Measurements from ENCODE around the gene RAD23B. TPM values are rescaled to one million over a fixed set of nuclear protein-coding genes. Genes with fewer than 3 reads are reported as not detected.

RAD23B gene
- total RNA-seq, 1 experiment from 2014 or later = 114 TPM

DNA sequence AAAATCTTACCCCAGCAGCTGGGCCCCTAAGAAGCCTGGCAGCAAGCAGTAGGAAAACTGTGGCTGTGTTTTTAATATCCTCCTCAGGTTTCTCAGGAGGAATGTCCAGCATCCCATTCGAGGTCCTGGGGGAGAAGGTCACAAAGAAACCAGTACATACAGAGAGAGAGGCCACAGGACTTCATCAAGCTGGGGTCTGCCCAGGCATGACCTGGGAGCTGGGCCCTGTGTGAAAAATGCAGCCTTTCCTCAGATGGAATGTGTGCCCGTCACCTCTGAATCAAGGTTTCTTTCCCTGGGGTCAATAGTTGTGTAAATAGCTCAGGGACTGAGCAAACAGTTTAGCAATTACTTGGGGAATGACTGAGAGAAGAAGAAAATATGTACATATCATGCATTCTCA lies 33.9 kb upstream of the RAD23B start:
- POLR2A ChIA-PET = interaction anchor here (0.6 kb wide), 1 partner anchor 11 kb away, joined by 3 read pairs; no protein-coding TSS in a partner anchor
- no TSS peak for BruUV-seq (replicated peaks)
- CTCF ChIA-PET = no interaction called here
- H3K9me3 ChIP-seq (ENCODE audit: control insufficient read depth, insufficient read depth, low read depth, low read length) = no peaks in the 10 kb centered on the region
- intact Hi-C loops (cut with micrococcal nuclease; ENCODE audit: unreplicated experiment) = no loop called here
- DNase-seq (ENCODE audit: low read depth, low spot score) (no peak), ATAC-seq (peak; percentile 87)
- H3K4me3 ChIP-seq (ENCODE audit: low read depth in 2 of 2, low read length in 2 of 2) = peak overlapping the region in 1 of 2 experiments; percentile 23; a peak in 2 of 4 replicates
- H3K27me3 ChIP-seq (ENCODE audit: control insufficient read depth, insufficient read depth, low read length) = no peaks in the 10 kb centered on the region
- H3K27ac ChIP-seq (ENCODE audit: low read length) = peak overlapping the region; percentile 77
- peaks cover 12% of the 10 kb centered on the region for H3K4me1 ChIP-seq (ENCODE audit: control insufficient read depth, insufficient read depth, low read length)
- in situ Hi-C loops (cut with HindIII; ENCODE audit: low pct_unique_long_range_greater_than_20kb, low sequenced_read_pairs) = no loop called here
- no peaks in the 10 kb centered on the region for H3K36me3 ChIP-seq (ENCODE audit: control insufficient read depth, insufficient read depth, low read length)
- no peak for TF ChIP-seq SIN3A (IDR thresholded peaks at IDR 0.05; ENCODE audit: borderline replicate concordance, insufficient read depth, low read depth, low read length)
- no peak for TF ChIP-seq POLR2AphosphoS5 (IDR thresholded peaks at IDR 0.05; ENCODE audit: low read depth, low read length)

DNA sequence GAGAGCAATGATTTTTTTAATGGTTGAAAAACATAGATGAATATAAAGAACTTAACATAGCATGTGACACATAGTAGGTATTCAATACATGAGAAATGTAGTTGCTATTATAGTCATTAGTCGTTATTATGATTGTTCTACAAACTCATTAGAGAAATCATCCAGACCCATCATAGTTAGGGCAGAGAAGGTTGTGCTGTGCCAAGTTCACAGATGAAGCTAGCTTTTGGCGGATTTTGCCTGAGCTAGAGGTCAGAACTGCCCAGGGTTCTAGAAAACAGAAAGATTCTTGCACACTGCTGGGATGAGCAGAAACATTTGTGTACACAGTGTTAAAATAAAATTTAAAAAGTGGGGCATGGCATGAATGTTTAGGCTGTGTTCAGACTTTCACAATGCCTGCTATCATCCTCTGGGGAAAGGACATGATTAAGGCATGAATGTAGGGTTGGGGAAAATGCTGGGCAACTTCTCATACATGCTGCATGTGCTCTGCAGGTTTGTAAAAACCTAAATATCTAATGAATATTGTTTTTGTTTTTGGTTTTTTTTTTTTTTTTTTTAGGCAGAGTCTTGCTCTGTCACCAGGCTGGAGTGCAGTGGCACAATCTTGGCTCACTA lies 33.3 kb upstream of the RAD23B start:
- no TSS peak for BruUV-seq (replicated peaks)
- POLR2A ChIA-PET = interaction anchor here (0.6 kb wide), 1 partner anchor 11 kb away, joined by 3 read pairs; no protein-coding TSS in a partner anchor
- TF ChIP-seq REST (IDR thresholded peaks at IDR 0.05; ENCODE audit: insufficient read depth in 1 of 2, low read depth in 2 of 2, low read length in 1 of 2) = no peak
- no peak for TF ChIP-seq CTCF (IDR thresholded peaks at IDR 0.05)
- no peak for TF ChIP-seq TCF7L2 (IDR thresholded peaks at IDR 0.05; ENCODE audit: low read depth, low read length)
- no peak for TF ChIP-seq POLR2AphosphoS5 (IDR thresholded peaks at IDR 0.05; ENCODE audit: low read depth, low read length)
- no peak for TF ChIP-seq SIN3A (IDR thresholded peaks at IDR 0.05; ENCODE audit: borderline replicate concordance, insufficient read depth, low read depth, low read length)
- in situ Hi-C loops (cut with HindIII; ENCODE audit: low pct_unique_long_range_greater_than_20kb, low sequenced_read_pairs) (no loop called here), intact Hi-C loops (cut with micrococcal nuclease; ENCODE audit: unreplicated experiment) (no loop called here)
- Histone ChIP-seq H3K4me1 (ENCODE audit: control insufficient read depth, insufficient read depth, low read length) (peaks cover 12% of the 10 kb centered on the region), H3K27me3 (ENCODE audit: control insufficient read depth, insufficient read depth, low read length) (no peaks in the 10 kb centered on the region), H3K27ac (ENCODE audit: low read length) (peak overlapping the region; percentile 57), H3K9me3 (ENCODE audit: control insufficient read depth, insufficient read depth, low read depth, low read length) (no peaks in the 10 kb centered on the region), H3K36me3 (ENCODE audit: control insufficient read depth, insufficient read depth, low read length) (no peaks in the 10 kb centered on the region), H3K4me3 (ENCODE audit: low read depth in 2 of 2, low read length in 2 of 2) (no peak overlapping the region)
- ATAC-seq (0 out of 2 replicates have a peak, but pooled peaks have one; percentile 10), DNase-seq (ENCODE audit: low read depth, low spot score) (no peak)
- CTCF ChIA-PET = no interaction called here

GRCh38 chr9:107251756-107252322 lies 31.2 kb upstream of the RAD23B start:
- no peaks in the 10 kb centered on the region for H3K9me3 ChIP-seq (ENCODE audit: control insufficient read depth, insufficient read depth, low read depth, low read length)
- TF ChIP-seq REST (IDR thresholded peaks at IDR 0.05; ENCODE audit: insufficient read depth in 1 of 2, low read depth in 2 of 2, low read length in 1 of 2) = no peak
- TF ChIP-seq SIN3A (IDR thresholded peaks at IDR 0.05; ENCODE audit: borderline replicate concordance, insufficient read depth, low read depth, low read length) = no peak
- no peak for TF ChIP-seq TCF7L2 (IDR thresholded peaks at IDR 0.05; ENCODE audit: low read depth, low read length)
- TF ChIP-seq CTCF (IDR thresholded peaks at IDR 0.05) = no peak
- no peak for TF ChIP-seq POLR2AphosphoS5 (IDR thresholded peaks at IDR 0.05; ENCODE audit: low read depth, low read length)
- DNase-seq (ENCODE audit: low read depth, low spot score) (no peak), ATAC-seq (no peak)
- intact Hi-C loops (cut with micrococcal nuclease; ENCODE audit: unreplicated experiment) = no loop called here
- in situ Hi-C loops (cut with HindIII; ENCODE audit: low pct_unique_long_range_greater_than_20kb, low sequenced_read_pairs) = no loop called here
- no peak overlapping the region for H3K4me3 ChIP-seq (ENCODE audit: low read depth in 2 of 2, low read length in 2 of 2)
- peaks cover 12% of the 10 kb centered on the region for H3K4me1 ChIP-seq (ENCODE audit: control insufficient read depth, insufficient read depth, low read length)
- no peaks in the 10 kb centered on the region for H3K36me3 ChIP-seq (ENCODE audit: control insufficient read depth, insufficient read depth, low read length)
- no TSS peak for BruUV-seq (replicated peaks)
- H3K27me3 ChIP-seq (ENCODE audit: control insufficient read depth, insufficient read depth, low read length) = no peaks in the 10 kb centered on the region
- POLR2A ChIA-PET = no interaction called here
- CTCF ChIA-PET = no interaction called here
- no peak overlapping the region for H3K27ac ChIP-seq (ENCODE audit: low read length)
